K562 (cell line): ENCODE measurements around the gene TRAF3IP1.

Source experiments
- BRCA1 ChIP-seq, 2 experiments: fragments of 450-650 bp in 1 of 2; sonication (generic) in 1 of 2; formaldehyde crosslinking in 1 of 2; IDR thresholded peaks; 2 replicates each; pipeline versions ENCODE4 v1.5.0 to v1.6.1; 2017 to 2020; ENCODE audit warnings: mild to moderate bottlenecking in 1 of 2, missing genetic modification reagents in 1 of 2
- CXXC5 ChIP-seq: fragments of 250-450 bp; sonication (Bioruptor Pico); IDR thresholded peaks from 2 replicates; pipeline ENCODE4 v1.8.0; 2022; ENCODE audit warnings: inconsistent platforms, mild to moderate bottlenecking, moderate library complexity
- FOXA3 ChIP-seq, 2 experiments: fragments of 450-650 bp in 1 of 2; sonication (generic) in 1 of 2; formaldehyde crosslinking; IDR thresholded peaks in 1 of 2; conservative IDR thresholded peaks in 1 of 2; 2 replicates each; pipeline versions ENCODE4 v1.4.0 to v1.8.0; 2020 to 2022; ENCODE audit warnings: mild to moderate bottlenecking in 2 of 2, missing genetic modification reagents in 1 of 2
- NONO ChIP-seq, 2 experiments: fragments of 200-400 bp in 1 of 2; fragments of 450-650 bp in 1 of 2; formaldehyde crosslinking in 1 of 2; IDR thresholded peaks; 2 replicates each; pipeline ENCODE4 v1.6.1; 2017; ENCODE audit warnings: low read depth in 2 of 2, mild to moderate bottlenecking in 2 of 2, moderate library complexity in 2 of 2, low read length in 1 of 2
- NR2C2 ChIP-seq, 2 experiments: fragments of 200-800 bp in 1 of 2; sonication (Bioruptor generic) in 1 of 2; sonication (generic) in 1 of 2; formaldehyde crosslinking in 1 of 2; IDR thresholded peaks; 2 replicates each; pipeline versions ENCODE4 v1.6.1 to v1.8.0; 2016 to 2022; ENCODE audit warnings: mild to moderate bottlenecking in 1 of 2, missing compliant biosample characterization in 1 of 2, missing genetic modification characterization in 1 of 2, missing genetic modification reagents in 1 of 2
- PHF21A ChIP-seq: fragments of 450-650 bp; IDR thresholded peaks from 2 replicates; pipeline ENCODE4 v1.6.1; 2017; ENCODE audit warnings: low read depth, borderline replicate concordance
- PHF8 ChIP-seq: fragments of 200-600 bp; sonication (generic); IDR thresholded peaks from 2 replicates; pipeline ENCODE4 v1.6.1; 2012; ENCODE audit warnings: mixed run types, mild to moderate bottlenecking, inconsistent platforms, low read length, moderate library complexity, borderline replicate concordance
- POLR2A ChIP-seq: fragments of 450-650 bp; conservative IDR thresholded peaks from 2 replicates; pipeline ENCODE4 v1.6.1; 2016
- SIX5 ChIP-seq, 2 experiments: IDR thresholded peaks; 2 replicates each; pipeline ENCODE4 v1.6.1; 2011; ENCODE audit warnings: low read length in 2 of 2, borderline replicate concordance in 1 of 2, low read depth in 1 of 2, mild to moderate bottlenecking in 1 of 2, moderate library complexity in 1 of 2; ENCODE audit not compliant: insufficient read depth in 1 of 2
- TAF1 ChIP-seq: IDR thresholded peaks from 2 replicates; pipeline ENCODE4 v1.6.1; 2011; ENCODE audit warnings: mild to moderate bottlenecking, low read length, moderate library complexity; ENCODE audit not compliant: insufficient read depth, control insufficient read depth, severe bottlenecking; ENCODE audit errors: extremely low read depth
- ZC3H4 ChIP-seq: sonication (generic); formaldehyde crosslinking; IDR thresholded peaks from 2 replicates; pipeline ENCODE4 v1.9.0; 2021; ENCODE audit warnings: missing genetic modification reagents, borderline replicate concordance
- ZFP36 ChIP-seq: fragments of 150-350 bp; IDR thresholded peaks from 2 replicates; pipeline ENCODE4 v1.6.1; 2018; ENCODE audit warnings: low read length, low read depth; ENCODE audit not compliant: partially characterized antibody
- ZNF12 ChIP-seq: sonication (generic); formaldehyde crosslinking; IDR thresholded peaks from 2 replicates; pipeline ENCODE4 v1.4.0; 2020; ENCODE audit warnings: mild to moderate bottlenecking, missing genetic modification reagents
- TF ChIP-seq, protein P1 (sequence below), 3 experiments: IDR thresholded peaks in 2 of 3; conservative IDR thresholded peaks in 1 of 3; 2 replicates each; pipeline ENCODE4 v1.5.1; 2011 to 2012; ENCODE audit warnings: low read length in 3 of 3, mild to moderate bottlenecking in 3 of 3, control low read depth in 2 of 3, improper control_type of control experiment in 1 of 3, inconsistent platforms in 1 of 3, low read depth in 1 of 3, mixed read lengths in 1 of 3, moderate library complexity in 1 of 3; ENCODE audit not compliant: insufficient read depth in 2 of 3

DNA sequence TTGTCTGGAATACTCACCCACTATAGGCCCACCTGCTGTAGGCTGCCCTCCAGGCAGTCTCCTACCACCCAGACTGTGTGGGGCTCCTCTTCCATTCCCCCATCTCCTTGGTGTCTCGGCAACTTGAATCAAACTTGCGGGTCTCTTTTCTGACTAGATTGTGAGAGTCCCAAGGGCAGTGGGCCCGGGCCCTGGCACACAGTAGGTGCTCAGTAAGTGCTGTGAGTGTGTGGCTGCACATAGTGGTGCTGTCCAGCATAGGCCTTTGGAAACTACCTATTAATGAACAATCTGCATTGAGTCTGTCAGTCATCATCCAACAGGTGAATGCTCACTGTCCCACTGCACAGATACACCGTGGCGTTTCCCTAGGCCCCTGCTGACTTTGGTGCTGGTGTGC lies 62.8 kb downstream of the TRAF3IP1 start:
- no peak for TF ChIP-seq ZFP36
- no peak for TF ChIP-seq PHF8
- TF ChIP-seq, protein P1, sequence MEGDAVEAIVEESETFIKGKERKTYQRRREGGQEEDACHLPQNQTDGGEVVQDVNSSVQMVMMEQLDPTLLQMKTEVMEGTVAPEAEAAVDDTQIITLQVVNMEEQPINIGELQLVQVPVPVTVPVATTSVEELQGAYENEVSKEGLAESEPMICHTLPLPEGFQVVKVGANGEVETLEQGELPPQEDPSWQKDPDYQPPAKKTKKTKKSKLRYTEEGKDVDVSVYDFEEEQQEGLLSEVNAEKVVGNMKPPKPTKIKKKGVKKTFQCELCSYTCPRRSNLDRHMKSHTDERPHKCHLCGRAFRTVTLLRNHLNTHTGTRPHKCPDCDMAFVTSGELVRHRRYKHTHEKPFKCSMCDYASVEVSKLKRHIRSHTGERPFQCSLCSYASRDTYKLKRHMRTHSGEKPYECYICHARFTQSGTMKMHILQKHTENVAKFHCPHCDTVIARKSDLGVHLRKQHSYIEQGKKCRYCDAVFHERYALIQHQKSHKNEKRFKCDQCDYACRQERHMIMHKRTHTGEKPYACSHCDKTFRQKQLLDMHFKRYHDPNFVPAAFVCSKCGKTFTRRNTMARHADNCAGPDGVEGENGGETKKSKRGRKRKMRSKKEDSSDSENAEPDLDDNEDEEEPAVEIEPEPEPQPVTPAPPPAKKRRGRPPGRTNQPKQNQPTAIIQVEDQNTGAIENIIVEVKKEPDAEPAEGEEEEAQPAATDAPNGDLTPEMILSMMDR (IDR thresholded peaks at IDR 0.05 in 2 of 3, conservative IDR thresholded peaks at IDR 0.05 in 1 of 3; ENCODE audit: insufficient read depth in 2 of 3, low read depth in 1 of 3, low read length in 3 of 3), result no peak
- TF ChIP-seq SIX5 (IDR thresholded peaks at IDR 0.05; ENCODE audit: borderline replicate concordance in 1 of 2, insufficient read depth in 1 of 2, low read depth in 1 of 2, low read length in 2 of 2), result no peak
- no peak for TF ChIP-seq CXXC5 (CRISPR knock-in tag)
- no peak for TF ChIP-seq NONO (IDR thresholded peaks at IDR 0.05; ENCODE audit: low read depth in 2 of 2, low read length in 1 of 2)
- no peak for TF ChIP-seq BRCA1 (IDR thresholded peaks at IDR 0.05)
- TF ChIP-seq BRCA1 (CRISPR knock-in tag; IDR thresholded peaks at IDR 0.05), result no peak
- no peak for TF ChIP-seq PHF21A
- no peak for TF ChIP-seq NR2C2 (CRISPR knock-in tag; IDR thresholded peaks at IDR 0.05)
- TF ChIP-seq NR2C2 (tag; IDR thresholded peaks at IDR 0.05), result no peak
- no peak for TF ChIP-seq ZC3H4 (CRISPR knock-in tag)
- TF ChIP-seq TAF1, result no peak
- TF ChIP-seq ZNF12 (CRISPR knock-in tag), result no peak
- TF ChIP-seq FOXA3 (CRISPR knock-in tag; conservative IDR thresholded peaks at IDR 0.05 in 1 of 2, IDR thresholded peaks at IDR 0.05 in 1 of 2), result no peak
- no peak for TF ChIP-seq POLR2A
